ENCODE data around the gene BRD3OS.
A peak's percentile ranks its signal among the peaks of the same experiment; 100 is the strongest.
"Not testable (repeated sequence)": the region's sequence is repeated elsewhere in the genome, so short reads cannot be mapped to it uniquely, and the experiment has no call there.

BRD3OS gene, protein sequence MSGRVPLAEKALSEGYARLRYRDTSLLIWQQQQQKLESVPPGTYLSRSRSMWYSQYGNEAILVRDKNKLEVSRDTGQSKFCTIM

GRCh38 chr9:134024828-134025605 is at the start of gene BRD3OS:
BRD3OS (plus strand) TSS chr9:134025481; CDS start chr9:134026748, 1,267 bp downstream.
- DNase-seq, result peak; percentile 96

DNA sequence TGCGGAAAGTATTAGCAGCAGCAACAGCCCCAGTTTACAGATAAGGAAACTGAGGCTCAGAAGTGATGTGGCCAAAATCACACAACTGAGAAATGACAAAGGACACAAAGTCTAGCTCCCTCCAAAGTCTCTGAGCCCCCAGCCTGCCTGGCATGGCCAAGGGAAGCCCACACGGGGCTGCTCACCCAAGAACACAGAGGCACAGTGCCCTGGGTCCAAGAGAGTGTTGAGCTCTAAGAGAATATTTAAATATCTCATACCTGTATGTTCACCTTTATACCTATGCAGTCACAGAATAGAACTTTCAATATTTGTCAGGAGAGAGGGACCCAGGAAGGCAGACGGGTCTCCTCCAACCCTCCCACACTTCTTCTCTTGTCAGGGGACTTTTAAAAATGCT is 49.8 kb upstream of the BRD3OS start:
- DNase-seq, result no peak

DNA sequence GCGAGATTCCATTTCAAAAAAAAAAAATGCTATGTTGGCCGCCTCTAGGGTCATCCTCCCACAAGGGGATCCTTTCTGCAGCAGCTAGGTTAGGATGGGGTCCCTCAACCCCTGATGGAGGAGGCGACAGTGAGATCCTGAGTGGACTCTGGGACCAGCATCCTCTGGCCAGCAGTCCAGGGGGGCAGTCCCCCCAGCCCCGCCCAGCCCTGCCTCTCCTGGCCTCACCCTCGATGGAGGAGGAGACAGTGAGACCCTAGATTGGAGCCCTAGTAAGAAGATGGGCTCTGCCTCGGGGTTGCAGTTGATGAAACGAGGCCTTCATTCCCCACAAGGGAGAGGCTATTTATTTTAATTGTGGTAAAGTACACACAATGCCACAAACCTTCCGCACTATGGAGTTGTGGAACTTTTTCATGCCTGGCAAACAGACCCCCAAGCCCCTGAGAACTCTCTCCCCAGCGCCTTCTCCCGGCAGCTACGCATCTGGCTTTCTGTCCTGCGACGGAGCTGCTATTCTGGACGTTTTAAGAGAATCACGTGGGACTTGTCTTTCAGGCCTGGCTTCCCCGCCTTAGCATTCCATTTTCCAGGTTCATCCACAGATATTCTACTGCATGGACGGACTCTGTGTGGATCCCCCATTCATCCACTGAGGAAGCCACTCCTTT is 49.0 kb upstream of the BRD3OS start:
- no peak for DNase-seq

DNA sequence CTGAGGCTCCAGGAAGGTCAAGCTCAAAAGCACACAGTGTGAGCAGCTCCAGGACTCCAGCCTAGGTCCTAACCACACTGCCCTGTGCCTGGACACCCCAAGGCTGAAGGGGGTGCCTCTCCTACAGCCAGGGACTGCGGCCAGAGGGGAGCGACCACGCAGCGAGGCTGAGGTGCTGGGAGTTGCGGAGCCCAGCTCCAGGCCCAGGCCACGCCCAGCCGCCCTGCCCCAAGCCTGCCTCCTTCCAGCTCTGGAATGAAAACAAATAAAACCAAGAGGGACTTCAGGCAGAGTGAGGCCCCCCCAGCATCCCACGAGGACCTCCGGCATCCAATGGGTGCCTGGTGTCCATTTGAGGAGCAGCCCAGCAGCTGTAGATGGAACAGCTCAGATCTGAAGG is 48.4 kb upstream of the BRD3OS start:
- no peak for DNase-seq

DNA sequence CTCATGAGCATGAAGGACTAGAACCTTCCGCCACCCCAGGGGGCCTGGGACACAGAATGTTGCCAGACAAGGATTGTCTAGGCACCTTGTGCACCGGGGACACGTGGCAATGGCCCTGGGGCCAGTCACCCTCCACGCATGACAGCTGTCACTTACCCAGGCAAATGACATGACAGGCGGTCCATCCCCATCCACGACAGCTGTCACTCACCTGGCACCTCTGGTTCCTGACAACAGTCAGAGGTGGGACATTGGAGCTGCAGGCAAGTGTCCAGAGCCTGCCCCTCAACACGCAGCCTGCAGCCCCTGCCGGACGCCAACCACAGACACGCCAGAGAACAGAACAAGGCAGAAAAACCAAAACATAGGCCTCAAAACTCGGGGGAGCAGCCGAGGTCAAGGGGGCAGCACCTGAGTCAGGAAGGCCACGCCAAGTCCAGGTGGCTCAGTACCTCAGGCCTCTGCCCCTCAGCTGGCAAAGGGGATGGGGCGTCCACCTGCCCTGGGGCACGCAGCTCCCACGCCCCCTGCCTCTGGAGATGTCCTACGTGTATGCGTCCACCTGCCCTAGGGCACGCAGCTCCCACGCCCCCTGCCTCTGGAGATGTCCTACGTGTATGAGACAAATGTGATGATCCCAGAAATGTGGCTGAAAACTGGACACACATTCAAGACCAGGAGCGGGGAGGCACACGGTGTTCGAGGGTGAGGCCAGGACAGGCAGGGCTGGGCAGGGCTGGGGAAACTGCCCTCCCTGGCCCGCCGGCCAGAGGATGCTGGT is 47.7 kb upstream of the BRD3OS start:
- no peak for DNase-seq

DNA sequence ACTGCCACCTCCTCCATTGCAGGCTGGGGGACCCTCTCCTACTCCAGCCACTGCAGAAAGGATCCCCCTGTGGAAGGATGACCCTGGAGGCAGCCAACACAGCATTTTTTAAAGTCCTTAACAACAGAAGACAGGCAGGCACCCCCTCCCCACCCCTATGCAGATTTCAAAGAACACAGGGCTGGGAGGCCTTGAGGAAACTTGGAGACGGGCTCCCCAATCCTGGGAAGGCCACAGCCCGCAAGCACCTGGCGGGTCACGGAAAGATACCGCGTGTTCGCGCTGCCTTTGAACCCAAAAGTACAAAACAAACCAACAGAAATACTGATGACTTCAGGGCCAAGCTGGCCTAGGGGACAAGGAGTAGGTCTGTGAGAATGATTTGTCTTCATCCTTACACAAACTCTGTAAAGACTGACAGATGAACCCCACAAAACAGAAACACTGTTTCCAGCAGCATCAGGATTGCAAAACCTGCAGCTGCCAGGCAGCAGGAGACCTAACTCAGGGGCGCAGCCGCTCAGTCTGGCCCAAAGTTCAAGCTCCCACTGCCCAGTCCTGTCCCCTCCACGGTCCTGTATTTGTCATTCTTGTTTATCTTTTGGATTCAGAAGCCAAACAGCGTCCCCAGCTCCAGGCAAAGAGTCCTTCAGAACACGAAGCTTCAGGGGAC is 46.9 kb upstream of the BRD3OS start:
- DNase-seq, result no peak

DNA sequence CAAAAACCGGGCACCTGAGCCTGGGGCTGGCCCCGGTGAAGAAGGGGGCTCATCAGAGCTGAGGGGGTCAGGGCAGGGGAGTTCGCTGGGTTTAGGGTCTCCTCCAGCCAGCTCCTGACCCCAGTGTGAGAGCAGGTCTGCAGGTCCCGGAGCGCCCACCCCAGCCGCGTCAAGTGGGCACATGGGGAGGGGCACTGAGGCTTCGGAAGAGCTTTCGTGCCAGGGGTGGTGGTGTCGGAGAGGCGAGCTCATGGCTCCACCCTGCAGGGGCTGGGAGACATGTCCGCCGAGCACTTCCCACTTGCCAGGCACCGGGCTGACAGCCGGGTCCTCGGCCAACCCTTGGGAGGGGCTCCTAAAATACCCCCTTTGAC is 46.4 kb upstream of the BRD3OS start:
- no peak for DNase-seq

DNA sequence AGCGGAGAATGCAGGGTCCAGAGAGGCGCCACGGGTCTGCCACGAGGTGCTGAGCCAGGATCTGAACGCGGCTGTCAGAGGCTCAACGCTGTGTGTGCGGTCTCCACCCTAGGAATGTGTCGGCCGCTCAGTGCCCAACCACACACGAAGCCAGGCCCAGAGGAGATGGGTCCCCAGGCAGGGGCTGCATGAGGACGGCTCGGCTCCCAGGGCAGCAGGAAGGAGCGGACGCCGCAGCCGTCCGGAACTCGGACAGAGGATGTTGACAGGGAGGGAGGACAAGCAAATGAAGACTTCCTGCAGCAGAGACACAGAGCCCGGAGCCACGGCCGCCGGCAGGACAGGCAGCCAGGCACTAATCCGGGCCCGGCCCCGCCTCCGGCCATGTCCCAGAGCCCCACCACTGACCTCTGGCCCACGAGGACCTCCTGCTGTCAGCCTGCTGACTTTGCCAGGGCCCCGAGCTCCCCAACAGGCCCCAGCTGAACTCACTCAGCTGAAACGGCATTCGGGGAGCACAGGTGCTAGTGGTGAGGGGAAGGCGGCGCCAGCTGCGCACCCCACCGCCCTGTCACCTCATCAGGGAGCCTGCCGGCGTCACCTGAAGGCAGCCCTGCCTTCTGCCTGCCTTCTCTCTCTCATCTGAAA is 45.9 kb upstream of the BRD3OS start:
- no peak for DNase-seq

GRCh38 chr9:133979921-133980863 is 45.1 kb upstream of the BRD3OS start:
- DNase-seq, result no peak

GRCh38 chr9:133980864-133981588 is 44.3 kb upstream of the BRD3OS start:
- no peak for DNase-seq

DNA sequence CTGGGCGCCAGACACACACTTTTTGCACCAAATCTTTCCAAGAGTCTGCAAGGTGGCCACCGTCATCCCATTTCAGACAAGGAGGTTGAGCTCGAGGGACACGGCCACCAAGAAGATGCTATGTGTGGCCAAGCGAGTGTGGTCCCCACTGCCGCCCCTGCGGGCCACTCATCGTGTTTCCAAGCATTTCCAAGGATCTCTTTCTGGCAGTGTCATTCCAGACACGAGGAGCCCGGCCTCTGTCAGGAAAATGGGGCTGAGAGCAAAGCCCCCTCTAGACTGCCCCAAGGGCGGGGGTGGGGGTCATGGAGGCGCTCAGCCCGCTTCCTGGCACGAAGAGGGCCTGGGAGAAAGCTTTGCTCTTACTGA is 43.7 kb upstream of the BRD3OS start:
- DNase-seq, result no peak

GRCh38 chr9:133981958-133982681 is 43.2 kb upstream of the BRD3OS start:
- DNase-seq, result no peak

- no peak for DNase-seq
These were observed 42.1 kb upstream of the BRD3OS start for GRCh38 chr9:133982971-133983720.

DNA sequence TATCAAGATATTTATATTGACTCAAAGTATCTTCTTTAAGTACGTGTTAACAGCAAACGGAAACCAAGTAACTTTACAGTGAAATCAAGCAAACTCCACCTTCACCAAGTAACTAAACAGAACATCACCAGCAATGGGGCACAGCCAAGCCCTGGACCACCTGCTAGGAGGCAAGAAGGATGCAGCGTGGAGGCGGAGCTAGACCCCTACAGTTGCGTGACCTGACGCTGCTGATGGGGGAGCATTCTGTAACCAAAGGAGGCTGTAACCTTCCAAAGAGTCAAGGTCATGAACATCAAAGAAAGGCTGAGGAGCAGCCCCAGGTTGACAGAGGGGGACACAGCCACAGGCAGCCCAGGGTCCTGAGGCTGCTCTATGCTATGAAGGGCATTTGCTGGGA is 39.2 kb upstream of the BRD3OS start:
- DNase-seq, result no peak

DNA sequence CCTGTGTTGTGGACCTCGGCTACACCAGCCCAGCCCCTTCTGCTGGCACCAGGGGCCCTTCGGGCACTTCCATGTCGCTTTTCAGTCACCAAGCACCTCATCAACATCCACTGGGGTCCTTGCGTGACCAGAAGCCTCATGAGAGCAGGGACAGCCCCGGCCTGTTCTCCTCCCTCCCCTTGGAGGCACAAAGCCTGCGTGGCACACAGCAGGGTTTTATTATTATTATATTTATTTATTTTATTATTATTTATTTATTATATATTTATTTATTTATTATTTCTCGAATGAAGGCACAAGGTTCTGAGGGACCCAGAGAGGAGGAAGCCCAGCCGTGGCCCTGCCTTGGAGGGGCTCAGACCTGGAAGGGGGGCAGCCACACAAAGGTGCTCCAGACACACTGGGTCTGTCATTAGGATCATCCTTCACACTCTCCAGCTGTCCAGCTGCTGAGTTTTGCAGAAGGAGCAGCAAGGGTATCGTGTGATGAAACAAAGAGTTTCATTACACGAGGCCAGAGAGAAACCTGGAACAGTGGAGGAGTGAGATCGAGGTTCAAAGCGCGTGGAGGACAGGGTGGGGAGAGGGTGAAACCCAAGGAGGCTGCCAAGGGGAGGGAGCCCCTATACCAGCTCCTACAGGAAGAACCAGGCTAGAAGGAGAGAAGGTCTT is 38.4 kb upstream of the BRD3OS start:
- no peak for DNase-seq

- DNase-seq, result no peak
These were observed 37.9 kb upstream of the BRD3OS start for GRCh38 chr9:133987446-133987788.

GRCh38 chr9:133987946-133988665 is 37.2 kb upstream of the BRD3OS start:
- no peak for DNase-seq

DNA sequence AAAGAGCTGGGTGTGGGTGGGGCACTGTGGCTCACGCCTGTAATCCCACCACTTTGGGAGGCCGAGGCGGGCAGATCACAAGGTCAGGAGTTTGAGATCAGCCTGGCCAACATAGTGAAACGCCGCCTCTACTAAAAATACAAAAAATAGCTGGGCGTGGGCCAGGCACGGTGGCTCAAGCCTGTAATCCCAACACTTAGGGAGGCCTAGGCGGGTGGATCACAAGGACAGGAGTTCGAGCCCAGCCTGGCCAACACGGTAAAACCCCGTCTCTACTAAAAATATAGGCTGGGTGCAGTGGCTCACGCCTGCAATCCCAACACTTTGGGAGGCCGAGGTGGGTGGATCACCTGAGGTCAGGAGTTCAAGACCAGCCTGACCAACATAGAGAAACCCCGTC is 36.5 kb upstream of the BRD3OS start:
- not testable (repeated sequence) for DNase-seq
